Liver (tissue), 9 donors: ENCODE measurements around the gene ARMC12. TPM values are rescaled to one million over a fixed set of nuclear protein-coding genes. Genes with fewer than 3 reads are reported as not detected.

Experiments
- DNase-seq: peaks from one replicate; pipeline ENCODE4 v3.0.0-alpha.2; 2017; ENCODE audit warnings: low spot score
- H3K27ac ChIP-seq, 2 donors: one replicate each; pipeline ENCODE4 v1.7.0; 2013; ENCODE audit warnings: inconsistent platforms in 2 of 2, low read length in 2 of 2, control low read depth in 1 of 2, low read depth in 1 of 2, mild to moderate bottlenecking in 1 of 2
- H3K27me3 ChIP-seq, 4 donors: one replicate each; pipeline versions ENCODE4 v1.6.1 to v1.7.0; 2013; ENCODE audit warnings: low read length in 3 of 4, inconsistent platforms in 1 of 4, mild to moderate bottlenecking in 1 of 4, moderate library complexity in 1 of 4; ENCODE audit not compliant: control insufficient read depth in 4 of 4, insufficient read depth in 4 of 4
- H3K36me3 ChIP-seq, 4 donors: one replicate each; pipeline versions ENCODE4 v1.6.1 to v1.7.0; 2013; ENCODE audit warnings: low read length in 3 of 4, mild to moderate bottlenecking in 3 of 4, low read depth in 1 of 4, moderate library complexity in 1 of 4; ENCODE audit not compliant: control insufficient read depth in 4 of 4, insufficient read depth in 3 of 4
- H3K4me1 ChIP-seq, 4 donors: one replicate each; pipeline versions ENCODE4 v1.6.1 to v1.7.0; 2013; ENCODE audit warnings: low read length in 3 of 4, mild to moderate bottlenecking in 3 of 4, moderate library complexity in 1 of 4; ENCODE audit not compliant: control insufficient read depth in 4 of 4, insufficient read depth in 4 of 4
- H3K4me3 ChIP-seq, 3 donors: one replicate each; pipeline versions ENCODE4 v1.6.1 to v1.7.0; 2013; ENCODE audit warnings: low read length in 3 of 3, control low read depth in 1 of 3, low read depth in 1 of 3, mild to moderate bottlenecking in 1 of 3
- H3K9ac ChIP-seq, 2 donors: one replicate each; pipeline ENCODE4 v1.7.0; 2013; ENCODE audit warnings: low read length in 2 of 2, mild to moderate bottlenecking in 2 of 2, moderate library complexity in 2 of 2, control low read depth in 1 of 2, low read depth in 1 of 2
- H3K9me3 ChIP-seq, 4 donors: one replicate each; pipeline versions ENCODE4 v1.6.1 to v1.7.0; 2013; ENCODE audit warnings: low read length in 3 of 4; ENCODE audit not compliant: control insufficient read depth in 4 of 4
- EGR1 ChIP-seq, 2 donors: IDR thresholded peaks; 2 replicates each; pipeline ENCODE4 v1.6.1; 2016 to 2018; ENCODE audit warnings: antibody characterized with exemption in 2 of 2, low read depth in 2 of 2
- FOXA1 ChIP-seq: IDR thresholded peaks from 2 replicates; pipeline ENCODE4 v1.6.1; 2016; ENCODE audit warnings: antibody characterized with exemption
- FOXA2 ChIP-seq: IDR thresholded peaks from 2 replicates; pipeline ENCODE4 v1.6.1; 2016; ENCODE audit warnings: antibody characterized with exemption
- GABPA ChIP-seq, 2 donors: IDR thresholded peaks in 1 of 2; conservative IDR thresholded peaks in 1 of 2; 2 replicates each; pipeline ENCODE4 v1.6.1; 2016; ENCODE audit warnings: antibody characterized with exemption in 2 of 2, mild to moderate bottlenecking in 1 of 2, moderate library complexity in 1 of 2
- HNF4A ChIP-seq, 2 donors: conservative IDR thresholded peaks; 2 replicates each; pipeline ENCODE4 v1.6.1; 2016; ENCODE audit warnings: antibody characterized with exemption in 2 of 2, mild to moderate bottlenecking in 2 of 2
- HNF4G ChIP-seq: IDR thresholded peaks from 2 replicates; pipeline ENCODE4 v1.6.1; 2016; ENCODE audit warnings: antibody characterized with exemption
- JUND ChIP-seq, 2 donors: IDR thresholded peaks; 2 replicates each; pipeline ENCODE4 v1.6.1; 2016; ENCODE audit warnings: antibody characterized with exemption in 2 of 2
- NR2F2 ChIP-seq: IDR thresholded peaks from 2 replicates; pipeline ENCODE4 v1.6.1; 2016; ENCODE audit warnings: antibody characterized with exemption
- RAD21 ChIP-seq, 2 donors: IDR thresholded peaks; 2 replicates each; pipeline ENCODE4 v1.6.1; 2016; ENCODE audit warnings: antibody characterized with exemption in 2 of 2, mild to moderate bottlenecking in 2 of 2
- RXRA ChIP-seq, 2 donors: IDR thresholded peaks; 2 replicates each; pipeline ENCODE4 v1.6.1; 2017 to 2018; ENCODE audit warnings: antibody characterized with exemption in 2 of 2, mild to moderate bottlenecking in 1 of 2
- SP1 ChIP-seq: IDR thresholded peaks from 2 replicates; pipeline ENCODE4 v1.6.1; 2018; ENCODE audit warnings: antibody characterized with exemption, mild to moderate bottlenecking
- TAF1 ChIP-seq: conservative IDR thresholded peaks from 2 replicates; pipeline ENCODE4 v1.6.1; 2016; ENCODE audit warnings: antibody characterized with exemption, mild to moderate bottlenecking
- YY1 ChIP-seq: IDR thresholded peaks from 2 replicates; pipeline ENCODE4 v1.6.1; 2016; ENCODE audit warnings: antibody characterized with exemption, mild to moderate bottlenecking
- WGBS: extraction: QIAGEN DNeasy Blood & Tissue Kit; methylation state at CpG from one replicate; pipeline ENCODE4 v1.1.7; 2013; 5-methylcytosine and 5-hydroxymethylcytosine counted together
- polyA plus RNA-seq, 2 donors: library from polyadenylated mRNA; stranded (reverse) in 1 of 2; unstranded in 1 of 2; fragments of 200-250 nt in 1 of 2; fragments of >200 nt in 1 of 2; fragmentation: Nextera tagmentation in 1 of 2; extraction: Ambion mirVana in 1 of 2; gene quantifications; one replicate each; pipeline versions ENCODE4 v1.2.1 to v1.2.3, GENCODE V29; 2013 to 2015
- total RNA-seq, 2 donors: library from RNA; depleted of rRNA; stranded (reverse); fragments of >200 nt; gene quantifications; one replicate each; pipeline ENCODE4 v1.2.3, GENCODE V29; 2014
- TF ChIP-seq, protein P1 (sequence below): IDR thresholded peaks from 2 replicates; pipeline ENCODE4 v1.6.1; 2016; ENCODE audit warnings: antibody characterized with exemption
- TF ChIP-seq, protein P2 (sequence below): fragments of 150-350 bp; IDR thresholded peaks from 2 replicates; pipeline ENCODE4 v1.5.1; 2017; ENCODE audit warnings: improper control_type of control experiment, low read depth, low read length; ENCODE audit not compliant: missing input control
- TF ChIP-seq, protein P3 (sequence below): IDR thresholded peaks from 2 replicates; pipeline ENCODE4 v1.6.1; 2016; ENCODE audit warnings: antibody characterized with exemption
- TF ChIP-seq, protein P4 (sequence below): IDR thresholded peaks from 2 replicates; pipeline ENCODE4 v1.6.1; 2016; ENCODE audit warnings: antibody characterized with exemption
- TF ChIP-seq, protein P5 (sequence below): IDR thresholded peaks from 2 replicates; pipeline ENCODE4 v1.6.1; 2016; ENCODE audit warnings: antibody characterized with exemption, mild to moderate bottlenecking
- donor health status: healthy.
- donor health status: healthy.
- donor health status: healthy.
- donor health status: healthy.
- donor health status: healthy.

The ARMC12 gene
- total and polyA plus RNA-seq, 4 donors, result 0.42 to 0.64 (median 0.43) TPM; not detected in 1

DNA sequence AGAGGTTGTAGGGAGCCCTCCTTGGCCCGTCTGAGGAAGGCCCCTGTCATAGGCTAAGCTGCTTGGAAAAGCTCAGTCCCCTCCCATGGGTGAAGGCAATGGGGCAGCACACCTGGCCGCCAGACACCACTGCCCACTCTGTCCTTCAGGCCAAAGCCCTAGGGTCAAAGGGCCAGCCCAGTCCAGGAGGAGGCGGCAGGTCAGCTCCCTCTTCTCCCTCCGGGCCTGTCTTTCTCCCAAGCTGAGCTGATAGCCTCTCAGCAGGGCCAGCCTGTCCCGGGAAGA is 34.5 kb downstream of the ARMC12 start:
- Histone ChIP-seq H3K9me3 (no peaks in the 10 kb centered on the region), H3K4me1 (peaks cover 0 to 2% (median under 1%) of the 10 kb centered on the region in 4 donors), H3K9ac (no peak overlapping the region), H3K27ac (no peak overlapping the region), H3K27me3 (no peaks in the 10 kb centered on the region), H3K36me3 (no peaks in the 10 kb centered on the region), H3K4me3 (no peak overlapping the region)
- TF ChIP-seq, protein P1, sequence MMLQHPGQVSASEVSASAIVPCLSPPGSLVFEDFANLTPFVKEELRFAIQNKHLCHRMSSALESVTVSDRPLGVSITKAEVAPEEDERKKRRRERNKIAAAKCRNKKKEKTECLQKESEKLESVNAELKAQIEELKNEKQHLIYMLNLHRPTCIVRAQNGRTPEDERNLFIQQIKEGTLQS, result no peak
- TF ChIP-seq HNF4A (conservative IDR thresholded peaks at IDR 0.05), result no peak
- no peak for TF ChIP-seq JUND (IDR thresholded peaks at IDR 0.05)
- no peak for TF ChIP-seq TAF1
- TF ChIP-seq HNF4G, result no peak
- no peak for TF ChIP-seq NR2F2
- TF ChIP-seq GABPA (IDR thresholded peaks at IDR 0.05 in 1 of 2, conservative IDR thresholded peaks at IDR 0.05 in 1 of 2), result no peak
- no peak for DNase-seq
- WGBS, result 67% methylated on average over 5 of the region's 5 CpGs

DNA sequence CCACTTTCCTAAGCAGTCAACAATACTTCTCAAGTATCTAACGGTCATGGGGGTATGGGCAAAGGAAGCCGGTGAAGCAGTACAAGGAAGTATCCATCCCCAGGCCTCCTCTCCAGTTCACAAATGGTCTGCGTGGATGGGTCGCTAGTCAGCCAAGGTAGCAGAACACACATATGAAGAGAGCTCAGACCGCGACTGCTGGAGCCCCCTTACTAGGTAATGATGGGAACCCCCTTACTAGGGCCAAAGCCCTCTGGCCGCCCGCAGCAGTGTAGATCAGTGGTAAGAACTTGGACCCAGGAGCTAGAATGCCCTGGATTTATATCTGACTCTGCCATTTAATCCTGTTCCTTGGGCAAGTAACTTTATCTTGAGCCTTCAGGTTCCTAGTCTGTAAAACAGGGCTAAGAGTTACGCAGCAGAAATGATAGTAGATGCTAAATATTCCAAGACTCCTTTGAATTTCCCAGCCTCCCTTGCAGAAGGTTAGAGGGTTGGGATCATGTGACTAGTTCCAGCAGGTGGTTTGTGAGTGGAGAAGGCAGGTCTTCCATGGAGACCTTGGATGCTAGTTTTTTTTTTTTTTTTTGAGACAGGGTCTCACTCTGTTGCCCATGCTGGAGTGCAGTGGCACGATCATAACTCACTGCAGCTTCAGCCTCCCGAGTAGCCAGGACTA is 37.4 kb downstream of the ARMC12 start:
- no peaks in the 10 kb centered on the region for H3K36me3 ChIP-seq
- H3K27ac ChIP-seq, result no peak overlapping the region
- H3K4me1 ChIP-seq, result peaks cover 0 to 6% (median 3%) of the 10 kb centered on the region in 4 donors
- TF ChIP-seq RAD21 (IDR thresholded peaks at IDR 0.05), result no peak
- TF ChIP-seq, protein P1, result no peak
- TF ChIP-seq JUND (IDR thresholded peaks at IDR 0.05), result no peak
- TF ChIP-seq HNF4G, result no peak
- no peak for TF ChIP-seq TAF1
- TF ChIP-seq SP1, result no peak
- no peak for TF ChIP-seq RXRA (IDR thresholded peaks at IDR 0.05)
- TF ChIP-seq FOXA2, result no peak
- TF ChIP-seq, protein P2, sequence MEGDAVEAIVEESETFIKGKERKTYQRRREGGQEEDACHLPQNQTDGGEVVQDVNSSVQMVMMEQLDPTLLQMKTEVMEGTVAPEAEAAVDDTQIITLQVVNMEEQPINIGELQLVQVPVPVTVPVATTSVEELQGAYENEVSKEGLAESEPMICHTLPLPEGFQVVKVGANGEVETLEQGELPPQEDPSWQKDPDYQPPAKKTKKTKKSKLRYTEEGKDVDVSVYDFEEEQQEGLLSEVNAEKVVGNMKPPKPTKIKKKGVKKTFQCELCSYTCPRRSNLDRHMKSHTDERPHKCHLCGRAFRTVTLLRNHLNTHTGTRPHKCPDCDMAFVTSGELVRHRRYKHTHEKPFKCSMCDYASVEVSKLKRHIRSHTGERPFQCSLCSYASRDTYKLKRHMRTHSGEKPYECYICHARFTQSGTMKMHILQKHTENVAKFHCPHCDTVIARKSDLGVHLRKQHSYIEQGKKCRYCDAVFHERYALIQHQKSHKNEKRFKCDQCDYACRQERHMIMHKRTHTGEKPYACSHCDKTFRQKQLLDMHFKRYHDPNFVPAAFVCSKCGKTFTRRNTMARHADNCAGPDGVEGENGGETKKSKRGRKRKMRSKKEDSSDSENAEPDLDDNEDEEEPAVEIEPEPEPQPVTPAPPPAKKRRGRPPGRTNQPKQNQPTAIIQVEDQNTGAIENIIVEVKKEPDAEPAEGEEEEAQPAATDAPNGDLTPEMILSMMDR, result no peak
- no peak for TF ChIP-seq HNF4A (conservative IDR thresholded peaks at IDR 0.05)
- TF ChIP-seq, protein P3, sequence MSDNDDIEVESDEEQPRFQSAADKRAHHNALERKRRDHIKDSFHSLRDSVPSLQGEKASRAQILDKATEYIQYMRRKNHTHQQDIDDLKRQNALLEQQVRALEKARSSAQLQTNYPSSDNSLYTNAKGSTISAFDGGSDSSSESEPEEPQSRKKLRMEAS, result no peak
- TF ChIP-seq, protein P4, sequence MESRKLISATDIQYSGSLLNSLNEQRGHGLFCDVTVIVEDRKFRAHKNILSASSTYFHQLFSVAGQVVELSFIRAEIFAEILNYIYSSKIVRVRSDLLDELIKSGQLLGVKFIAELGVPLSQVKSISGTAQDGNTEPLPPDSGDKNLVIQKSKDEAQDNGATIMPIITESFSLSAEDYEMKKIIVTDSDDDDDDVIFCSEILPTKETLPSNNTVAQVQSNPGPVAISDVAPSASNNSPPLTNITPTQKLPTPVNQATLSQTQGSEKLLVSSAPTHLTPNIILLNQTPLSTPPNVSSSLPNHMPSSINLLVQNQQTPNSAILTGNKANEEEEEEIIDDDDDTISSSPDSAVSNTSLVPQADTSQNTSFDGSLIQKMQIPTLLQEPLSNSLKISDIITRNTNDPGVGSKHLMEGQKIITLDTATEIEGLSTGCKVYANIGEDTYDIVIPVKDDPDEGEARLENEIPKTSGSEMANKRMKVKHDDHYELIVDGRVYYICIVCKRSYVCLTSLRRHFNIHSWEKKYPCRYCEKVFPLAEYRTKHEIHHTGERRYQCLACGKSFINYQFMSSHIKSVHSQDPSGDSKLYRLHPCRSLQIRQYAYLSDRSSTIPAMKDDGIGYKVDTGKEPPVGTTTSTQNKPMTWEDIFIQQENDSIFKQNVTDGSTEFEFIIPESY, result no peak
- no peak for TF ChIP-seq EGR1 (IDR thresholded peaks at IDR 0.05; ENCODE audit: low read depth in 2 of 2)
- no peak for TF ChIP-seq YY1
- TF ChIP-seq GABPA (IDR thresholded peaks at IDR 0.05 in 1 of 2, conservative IDR thresholded peaks at IDR 0.05 in 1 of 2), result no peak
- TF ChIP-seq, protein P5, sequence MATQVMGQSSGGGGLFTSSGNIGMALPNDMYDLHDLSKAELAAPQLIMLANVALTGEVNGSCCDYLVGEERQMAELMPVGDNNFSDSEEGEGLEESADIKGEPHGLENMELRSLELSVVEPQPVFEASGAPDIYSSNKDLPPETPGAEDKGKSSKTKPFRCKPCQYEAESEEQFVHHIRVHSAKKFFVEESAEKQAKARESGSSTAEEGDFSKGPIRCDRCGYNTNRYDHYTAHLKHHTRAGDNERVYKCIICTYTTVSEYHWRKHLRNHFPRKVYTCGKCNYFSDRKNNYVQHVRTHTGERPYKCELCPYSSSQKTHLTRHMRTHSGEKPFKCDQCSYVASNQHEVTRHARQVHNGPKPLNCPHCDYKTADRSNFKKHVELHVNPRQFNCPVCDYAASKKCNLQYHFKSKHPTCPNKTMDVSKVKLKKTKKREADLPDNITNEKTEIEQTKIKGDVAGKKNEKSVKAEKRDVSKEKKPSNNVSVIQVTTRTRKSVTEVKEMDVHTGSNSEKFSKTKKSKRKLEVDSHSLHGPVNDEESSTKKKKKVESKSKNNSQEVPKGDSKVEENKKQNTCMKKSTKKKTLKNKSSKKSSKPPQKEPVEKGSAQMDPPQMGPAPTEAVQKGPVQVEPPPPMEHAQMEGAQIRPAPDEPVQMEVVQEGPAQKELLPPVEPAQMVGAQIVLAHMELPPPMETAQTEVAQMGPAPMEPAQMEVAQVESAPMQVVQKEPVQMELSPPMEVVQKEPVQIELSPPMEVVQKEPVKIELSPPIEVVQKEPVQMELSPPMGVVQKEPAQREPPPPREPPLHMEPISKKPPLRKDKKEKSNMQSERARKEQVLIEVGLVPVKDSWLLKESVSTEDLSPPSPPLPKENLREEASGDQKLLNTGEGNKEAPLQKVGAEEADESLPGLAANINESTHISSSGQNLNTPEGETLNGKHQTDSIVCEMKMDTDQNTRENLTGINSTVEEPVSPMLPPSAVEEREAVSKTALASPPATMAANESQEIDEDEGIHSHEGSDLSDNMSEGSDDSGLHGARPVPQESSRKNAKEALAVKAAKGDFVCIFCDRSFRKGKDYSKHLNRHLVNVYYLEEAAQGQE, result no peak
- no peak for TF ChIP-seq FOXA1
- TF ChIP-seq NR2F2, result no peak
- no peak for DNase-seq
- no peak overlapping the region for H3K4me3 ChIP-seq
- no peaks in the 10 kb centered on the region for H3K27me3 ChIP-seq
- H3K9me3 ChIP-seq, result no peaks in the 10 kb centered on the region
- WGBS, result 86% methylated on average over 11 of the region's 11 CpGs
- no peak overlapping the region for H3K9ac ChIP-seq
